HUES6 (cell line): ENCODE measurements around the gene TUBGCP6.

Experiments
- H3K27ac ChIP-seq: 2 replicates; pipeline ENCODE4 v1.7.0; 2013; ENCODE audit warnings: low read depth, mild to moderate bottlenecking, low read length, inconsistent platforms
- H3K27me3 ChIP-seq: 2 replicates; pipeline ENCODE4 v1.6.1; 2013; ENCODE audit warnings: low read length; ENCODE audit not compliant: control insufficient read depth, insufficient read depth
- H3K36me3 ChIP-seq: 2 replicates; pipeline ENCODE4 v1.6.1; 2013; ENCODE audit warnings: low read length; ENCODE audit not compliant: control insufficient read depth, insufficient read depth
- H3K4me1 ChIP-seq: 2 replicates; pipeline ENCODE4 v1.6.1; 2013; ENCODE audit warnings: low read length; ENCODE audit not compliant: control insufficient read depth, insufficient read depth
- H3K4me3 ChIP-seq: 2 replicates; pipeline ENCODE4 v1.5.1; 2013; ENCODE audit warnings: low read depth, low read length
- H3K9ac ChIP-seq: one replicate; pipeline ENCODE4 v1.6.1; 2013; ENCODE audit warnings: mild to moderate bottlenecking, low read length
- H3K9me3 ChIP-seq: 2 replicates; pipeline ENCODE4 v1.6.1; 2013; ENCODE audit warnings: low read depth, low read length; ENCODE audit not compliant: control insufficient read depth, insufficient read depth

TUBGCP6 gene

DNA sequence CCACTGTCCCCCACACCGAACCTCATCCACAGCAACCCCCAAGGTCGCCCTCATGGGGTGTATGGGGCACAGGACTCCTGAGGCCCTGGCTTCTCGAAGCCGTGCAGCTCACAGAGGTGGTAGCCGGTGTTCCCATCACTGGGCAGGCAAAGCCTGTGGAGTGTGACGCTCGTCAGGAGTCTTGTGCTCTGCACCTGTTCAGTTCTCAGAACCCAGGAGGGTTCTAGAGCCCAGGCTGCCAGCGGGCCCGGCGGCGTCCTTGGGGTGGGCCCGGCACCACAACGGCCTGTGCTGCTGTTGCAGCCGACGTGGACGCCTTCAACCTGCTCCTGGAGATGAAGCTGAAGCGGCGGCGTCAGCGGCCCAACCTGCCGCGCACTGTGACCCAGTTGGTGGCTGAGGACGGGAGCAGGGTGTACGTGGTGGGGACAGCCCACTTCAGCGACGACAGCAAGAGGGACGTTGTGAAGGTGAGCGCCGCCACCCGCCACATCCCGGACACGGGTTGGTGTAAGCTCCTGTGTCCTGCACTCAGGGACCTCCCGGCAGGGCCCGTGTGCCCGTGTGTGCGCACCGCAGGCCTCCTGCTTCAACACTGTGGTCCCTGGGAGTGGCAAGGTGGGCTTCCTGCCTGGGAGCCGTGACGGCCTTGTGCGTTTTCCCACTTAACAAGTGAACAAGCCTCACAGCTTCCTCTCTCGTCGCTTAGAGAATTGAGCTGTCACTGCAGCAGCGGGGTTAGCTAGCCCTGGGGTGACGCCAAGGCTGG lies 50.6 kb downstream of the TUBGCP6 start:
- Histone ChIP-seq H3K4me1 (peaks cover 12% of the 10 kb centered on the region; the same call in 1 of the 2 replicates), H3K27me3 (no peaks in the 10 kb centered on the region), H3K27ac (no peak overlapping the region), H3K9ac (no peak overlapping the region), H3K36me3 (peaks cover 42% of the 10 kb centered on the region), H3K4me3 (no peak overlapping the region), H3K9me3 (no peaks in the 10 kb centered on the region)

DNA sequence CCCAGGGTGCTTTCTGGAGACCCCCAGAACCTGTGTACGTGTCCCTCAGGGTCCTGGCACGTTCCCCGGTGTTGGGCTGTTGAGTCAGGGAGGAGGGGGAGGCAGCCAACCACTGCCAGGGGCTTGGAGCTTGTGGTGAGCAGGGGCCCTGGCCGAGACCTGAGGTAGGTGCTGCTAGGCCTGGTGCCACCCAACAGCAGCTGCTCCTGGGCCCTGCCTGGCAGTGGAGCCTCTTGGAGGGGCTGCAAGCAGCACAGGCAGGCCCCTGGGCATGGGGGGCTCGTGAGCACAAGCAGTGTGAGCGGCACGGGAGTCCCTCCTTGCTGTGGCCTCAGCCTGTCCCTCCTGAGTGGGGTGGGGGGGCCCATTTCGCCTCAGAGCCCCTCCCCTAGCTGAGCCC lies 51.2 kb downstream of the TUBGCP6 start:
- H3K36me3 ChIP-seq, result peaks cover 42% of the 10 kb centered on the region
- H3K9ac ChIP-seq, result no peak overlapping the region

GRCh38 chr22:50192436-50193204 lies 52.2 kb downstream of the TUBGCP6 start:
- no peak overlapping the region for H3K9ac ChIP-seq
- peaks cover 11% of the 10 kb centered on the region; the same call in 1 of the 2 replicates for H3K4me1 ChIP-seq

More for the DNA sequence above, 51.2 kb downstream of the TUBGCP6 start:
- Histone ChIP-seq H3K27ac (no peak overlapping the region), H3K27me3 (no peaks in the 10 kb centered on the region), H3K4me3 (no peak overlapping the region), H3K9me3 (no peaks in the 10 kb centered on the region), H3K4me1 (peaks cover 11% of the 10 kb centered on the region; the same call in 1 of the 2 replicates)

GRCh38 chr22:50190941-50191741 lies 53.7 kb downstream of the TUBGCP6 start:
- H3K9ac ChIP-seq, result peak overlapping the region; percentile 67
- H3K27me3 ChIP-seq, result no peaks in the 10 kb centered on the region
- H3K4me1 ChIP-seq, result peaks cover 11% of the 10 kb centered on the region; the same call in 1 of the 2 replicates
- no peaks in the 10 kb centered on the region for H3K9me3 ChIP-seq
- H3K27ac ChIP-seq, result peak overlapping the region; percentile 34; the same call in 1 of the 2 replicates
- peaks cover 26% of the 10 kb centered on the region for H3K36me3 ChIP-seq
- H3K4me3 ChIP-seq, result peak overlapping the region; percentile 58; the same call in 1 of the 2 replicates

More at GRCh38 chr22:50192436-50193204, 52.2 kb downstream of the TUBGCP6 start:
- H3K27ac ChIP-seq, result no peak overlapping the region
- H3K36me3 ChIP-seq, result peaks cover 39% of the 10 kb centered on the region
- no peaks in the 10 kb centered on the region for H3K9me3 ChIP-seq
- no peaks in the 10 kb centered on the region for H3K27me3 ChIP-seq
- no peak overlapping the region for H3K4me3 ChIP-seq

GRCh38 chr22:50190182-50190940 lies 54.5 kb downstream of the TUBGCP6 start:
- Histone ChIP-seq H3K36me3 (peaks cover 22% of the 10 kb centered on the region), H3K4me1 (peaks cover 12% of the 10 kb centered on the region; the same call in 1 of the 2 replicates), H3K27ac (peak overlapping the region; percentile 34; the same call in 1 of the 2 replicates), H3K27me3 (no peaks in the 10 kb centered on the region), H3K4me3 (peak overlapping the region; percentile 58), H3K9me3 (no peaks in the 10 kb centered on the region), H3K9ac (peak overlapping the region; percentile 67)

GRCh38 chr22:50189849-50190181 lies 55.0 kb downstream of the TUBGCP6 start:
- Histone ChIP-seq H3K36me3 (peaks cover 17% of the 10 kb centered on the region), H3K9me3 (no peaks in the 10 kb centered on the region), H3K4me1 (peaks cover 14% of the 10 kb centered on the region; the same call in 1 of the 2 replicates), H3K27me3 (no peaks in the 10 kb centered on the region), H3K9ac (no peak overlapping the region), H3K4me3 (peak overlapping the region; percentile 58; the same call in 1 of the 2 replicates), H3K27ac (no peak overlapping the region)

DNA sequence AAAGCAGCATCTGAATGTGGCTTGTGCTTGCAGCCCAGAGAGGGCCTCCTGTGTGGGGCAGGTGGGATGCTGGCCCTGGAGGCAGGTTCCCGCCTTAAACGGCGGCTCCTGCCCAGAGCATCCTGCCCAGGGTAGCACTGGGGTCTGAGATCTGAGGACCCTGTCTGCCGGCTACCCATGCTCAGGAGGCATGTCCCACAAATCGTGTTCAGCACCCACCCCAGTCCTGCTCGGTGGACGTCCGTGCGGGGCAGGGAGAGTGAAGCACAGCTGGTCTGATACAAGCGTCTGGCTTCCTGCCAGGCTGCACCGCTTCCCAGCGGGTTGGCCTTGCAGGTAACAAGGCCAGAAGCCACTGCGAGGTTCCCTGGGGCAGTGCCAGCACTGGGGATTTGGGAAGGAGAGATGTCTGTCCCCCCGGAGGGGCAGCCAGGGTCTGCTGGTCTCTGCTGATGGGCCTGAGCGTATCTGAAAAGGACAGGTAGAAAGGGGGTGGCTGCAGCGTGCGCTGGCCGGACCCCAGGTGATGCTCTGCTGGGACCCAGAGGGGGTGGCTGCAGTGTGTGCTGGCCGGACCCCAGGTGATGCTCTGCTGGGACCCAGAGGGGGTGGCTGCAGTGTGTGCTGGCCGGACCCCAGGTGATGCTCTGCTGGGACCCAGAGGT lies 55.5 kb downstream of the TUBGCP6 start:
- no peak overlapping the region for H3K4me3 ChIP-seq
- peaks cover 12% of the 10 kb centered on the region for H3K36me3 ChIP-seq
- peaks cover 18% of the 10 kb centered on the region; the same call in 1 of the 2 replicates for H3K4me1 ChIP-seq
- no peaks in the 10 kb centered on the region for H3K9me3 ChIP-seq
- no peak overlapping the region for H3K27ac ChIP-seq
- no peaks in the 10 kb centered on the region for H3K27me3 ChIP-seq
- no peak overlapping the region for H3K9ac ChIP-seq

- Histone ChIP-seq H3K9ac (no peak overlapping the region), H3K4me1 (peaks cover 24% of the 10 kb centered on the region; the same call in 1 of the 2 replicates), H3K27me3 (no peaks in the 10 kb centered on the region), H3K4me3 (no peak overlapping the region), H3K9me3 (no peaks in the 10 kb centered on the region), H3K27ac (no peak overlapping the region), H3K36me3 (peaks cover 2% of the 10 kb centered on the region)
Measured at GRCh38 chr22:50188356-50188755, 56.5 kb downstream of the TUBGCP6 start.

- H3K36me3 ChIP-seq, result no peaks in the 10 kb centered on the region
- H3K9me3 ChIP-seq, result no peaks in the 10 kb centered on the region
- no peaks in the 10 kb centered on the region for H3K27me3 ChIP-seq
- H3K4me1 ChIP-seq, result peaks cover 24% of the 10 kb centered on the region; the same call in 1 of the 2 replicates
- H3K4me3 ChIP-seq, result peak overlapping the region; percentile 52
- H3K27ac ChIP-seq, result no peak overlapping the region
- peak overlapping the region; percentile 71 for H3K9ac ChIP-seq
Measured at GRCh38 chr22:50186761-50187523, 57.9 kb downstream of the TUBGCP6 start.
